Esophagus squamous epithelium (tissue), 4 donors: Measurements from ENCODE around the gene ANKRD17.

Experiments
- POLR2A ChIP-seq, 4 donors: fragments of 450-650 bp; IDR thresholded peaks; one replicate each; pipeline ENCODE4 v1.6.1; 2017; ENCODE audit warnings: antibody characterized with exemption in 4 of 4, mild to moderate bottlenecking in 4 of 4, moderate library complexity in 3 of 4
- TF ChIP-seq, protein P1 (sequence below), 6 experiments: fragments of 450-650 bp in 4 of 6; fragments of 200-600 bp in 2 of 6; sonication (generic) in 2 of 6; IDR thresholded peaks; one replicate each; pipeline ENCODE4 v1.5.1; 2016 to 2019; ENCODE audit warnings: antibody characterized with exemption in 6 of 6, mild to moderate bottlenecking in 4 of 6, moderate library complexity in 4 of 6

GRCh38 chr4:73194064-73194463 lies 64.5 kb downstream of the ANKRD17 start:
- TF ChIP-seq, protein P1, sequence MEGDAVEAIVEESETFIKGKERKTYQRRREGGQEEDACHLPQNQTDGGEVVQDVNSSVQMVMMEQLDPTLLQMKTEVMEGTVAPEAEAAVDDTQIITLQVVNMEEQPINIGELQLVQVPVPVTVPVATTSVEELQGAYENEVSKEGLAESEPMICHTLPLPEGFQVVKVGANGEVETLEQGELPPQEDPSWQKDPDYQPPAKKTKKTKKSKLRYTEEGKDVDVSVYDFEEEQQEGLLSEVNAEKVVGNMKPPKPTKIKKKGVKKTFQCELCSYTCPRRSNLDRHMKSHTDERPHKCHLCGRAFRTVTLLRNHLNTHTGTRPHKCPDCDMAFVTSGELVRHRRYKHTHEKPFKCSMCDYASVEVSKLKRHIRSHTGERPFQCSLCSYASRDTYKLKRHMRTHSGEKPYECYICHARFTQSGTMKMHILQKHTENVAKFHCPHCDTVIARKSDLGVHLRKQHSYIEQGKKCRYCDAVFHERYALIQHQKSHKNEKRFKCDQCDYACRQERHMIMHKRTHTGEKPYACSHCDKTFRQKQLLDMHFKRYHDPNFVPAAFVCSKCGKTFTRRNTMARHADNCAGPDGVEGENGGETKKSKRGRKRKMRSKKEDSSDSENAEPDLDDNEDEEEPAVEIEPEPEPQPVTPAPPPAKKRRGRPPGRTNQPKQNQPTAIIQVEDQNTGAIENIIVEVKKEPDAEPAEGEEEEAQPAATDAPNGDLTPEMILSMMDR (IDR thresholded peaks at IDR 0.05) = no peak
- no peak for TF ChIP-seq POLR2A (IDR thresholded peaks at IDR 0.05)
